ENCODE measurements around the gene KRT32.

The KRT32 gene

GRCh38 chr17:41420134-41420533 is 47.1 kb downstream of the KRT32 start:
- no peak overlapping the region for H3K27ac ChIP-seq (ENCODE audit: low read depth, low read length)
- no peaks in the 10 kb centered on the region for H3K36me3 ChIP-seq (ENCODE audit: insufficient read depth, low read length)
- H3K9me3 ChIP-seq (ENCODE audit: low read length): no peaks in the 10 kb centered on the region
- H3K4me1 ChIP-seq (ENCODE audit: insufficient read depth, low read length): peaks cover 7% of the 10 kb centered on the region
- no peak overlapping the region for H3K4me3 ChIP-seq (ENCODE audit: low read depth in 1 of 2, low read length in 2 of 2)
- no peaks in the 10 kb centered on the region for H3K27me3 ChIP-seq (ENCODE audit: control insufficient read depth in 1 of 2, insufficient read depth in 2 of 2, low read length in 2 of 2)
- H3K9ac ChIP-seq (ENCODE audit: low read length): no peak overlapping the region

DNA sequence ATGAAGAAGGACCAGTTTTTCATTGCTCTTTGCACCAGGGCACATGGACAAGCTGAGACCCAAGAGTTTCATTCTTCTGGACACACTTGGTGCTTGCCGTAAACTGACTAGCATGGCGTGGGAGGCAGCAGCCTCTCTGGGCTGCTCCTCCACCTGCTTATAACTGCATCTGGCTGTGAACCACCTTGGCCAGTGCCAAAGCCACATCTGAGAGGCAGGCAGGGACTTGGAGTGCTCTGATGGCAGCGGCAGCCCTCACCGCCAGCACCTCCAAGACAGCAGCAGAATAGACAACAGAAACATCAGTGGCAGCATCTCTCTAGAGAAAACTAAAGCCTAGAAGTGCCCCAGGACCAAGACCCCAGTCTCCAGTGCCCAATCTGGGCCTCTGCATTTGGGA is 47.5 kb downstream of the KRT32 start:
- Histone ChIP-seq H3K4me1 (ENCODE audit: insufficient read depth, low read length) (peaks cover 7% of the 10 kb centered on the region), H3K9me3 (ENCODE audit: low read length) (no peaks in the 10 kb centered on the region), H3K27ac (ENCODE audit: low read depth, low read length) (no peak overlapping the region), H3K27me3 (ENCODE audit: control insufficient read depth in 1 of 2, insufficient read depth in 2 of 2, low read length in 2 of 2) (no peaks in the 10 kb centered on the region), H3K36me3 (ENCODE audit: insufficient read depth, low read length) (no peaks in the 10 kb centered on the region), H3K4me3 (ENCODE audit: low read depth in 1 of 2, low read length in 2 of 2) (no peak overlapping the region), H3K9ac (ENCODE audit: low read length) (no peak overlapping the region)

DNA sequence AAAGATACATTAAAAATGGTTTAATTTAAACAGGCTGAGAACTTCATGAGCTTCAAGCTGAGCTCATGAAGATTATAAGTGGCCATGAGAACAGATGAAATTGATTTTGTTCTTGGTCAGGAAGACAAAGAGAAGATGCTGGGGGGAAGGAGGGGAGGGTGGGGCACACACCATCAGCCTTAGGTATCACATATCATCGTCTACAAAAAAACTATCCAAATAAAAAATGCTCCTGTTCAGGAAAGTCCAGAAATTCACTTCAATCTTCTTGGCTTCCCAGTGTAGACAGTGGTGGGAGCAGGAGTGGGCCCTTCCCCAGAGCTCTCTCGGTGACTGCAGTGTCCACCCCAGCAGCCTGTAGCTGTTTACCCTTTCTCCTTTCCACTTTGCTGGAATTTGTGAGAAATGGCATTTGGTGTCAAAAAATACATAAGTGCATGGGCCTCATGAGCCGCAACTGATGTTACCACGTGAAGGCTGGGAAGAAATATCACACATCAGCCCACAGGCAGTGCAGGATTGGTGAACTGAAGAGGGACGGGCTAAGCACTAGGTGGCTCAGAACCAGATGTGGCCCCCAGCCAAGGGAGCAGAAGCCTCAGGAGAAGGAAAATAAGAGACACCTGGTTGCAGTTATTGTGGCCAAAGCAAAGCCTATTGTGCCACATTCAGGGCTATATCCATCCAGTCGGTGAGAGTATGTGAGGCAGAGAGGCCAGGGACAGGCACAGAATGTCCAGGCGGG is 48.9 kb downstream of the KRT32 start:
- H3K27ac ChIP-seq (ENCODE audit: low read depth, low read length): no peak overlapping the region
- peaks cover 7% of the 10 kb centered on the region for H3K4me1 ChIP-seq (ENCODE audit: insufficient read depth, low read length)
- H3K27me3 ChIP-seq (ENCODE audit: control insufficient read depth in 1 of 2, insufficient read depth in 2 of 2, low read length in 2 of 2): no peaks in the 10 kb centered on the region
- no peaks in the 10 kb centered on the region for H3K36me3 ChIP-seq (ENCODE audit: insufficient read depth, low read length)
- H3K4me3 ChIP-seq (ENCODE audit: low read depth in 1 of 2, low read length in 2 of 2): no peak overlapping the region
- H3K9ac ChIP-seq (ENCODE audit: low read length): no peak overlapping the region
- H3K9me3 ChIP-seq (ENCODE audit: low read length): no peaks in the 10 kb centered on the region

GRCh38 chr17:41417576-41418015 is 49.6 kb downstream of the KRT32 start:
- Histone ChIP-seq H3K9me3 (ENCODE audit: low read length) (no peaks in the 10 kb centered on the region), H3K36me3 (ENCODE audit: insufficient read depth, low read length) (no peaks in the 10 kb centered on the region), H3K27me3 (ENCODE audit: control insufficient read depth in 1 of 2, insufficient read depth in 2 of 2, low read length in 2 of 2) (no peaks in the 10 kb centered on the region), H3K4me1 (ENCODE audit: insufficient read depth, low read length) (peaks cover 7% of the 10 kb centered on the region), H3K27ac (ENCODE audit: low read depth, low read length) (no peak overlapping the region), H3K4me3 (ENCODE audit: low read depth in 1 of 2, low read length in 2 of 2) (no peak overlapping the region), H3K9ac (ENCODE audit: low read length) (no peak overlapping the region)

DNA sequence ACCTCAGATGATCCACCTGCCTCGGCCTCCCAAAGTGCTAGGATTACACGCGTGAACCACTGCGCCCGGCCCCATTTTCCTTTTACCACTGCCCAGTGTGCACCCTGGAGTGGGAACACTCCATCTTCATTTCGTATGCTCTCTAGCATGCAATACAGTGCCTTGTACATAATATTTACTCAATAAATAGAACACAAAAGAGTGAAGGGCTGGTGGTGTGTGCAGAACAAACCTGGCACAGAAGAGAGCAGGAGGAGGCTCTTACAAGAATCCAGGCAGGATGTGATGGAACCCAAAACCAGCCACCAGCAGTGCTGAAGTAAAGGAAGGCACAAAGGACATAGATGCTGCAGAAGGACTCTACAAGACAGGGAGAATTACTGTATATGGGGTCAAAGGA is 50.1 kb downstream of the KRT32 start:
- no peak overlapping the region for H3K27ac ChIP-seq (ENCODE audit: low read depth, low read length)
- no peak overlapping the region for H3K4me3 ChIP-seq (ENCODE audit: low read depth in 1 of 2, low read length in 2 of 2)
- no peaks in the 10 kb centered on the region for H3K9me3 ChIP-seq (ENCODE audit: low read length)

GRCh38 chr17:41416479-41416878 is 50.7 kb downstream of the KRT32 start:
- no peaks in the 10 kb centered on the region for H3K9me3 ChIP-seq (ENCODE audit: low read length)
- no peaks in the 10 kb centered on the region for H3K27me3 ChIP-seq (ENCODE audit: control insufficient read depth in 1 of 2, insufficient read depth in 2 of 2, low read length in 2 of 2)
- H3K4me1 ChIP-seq (ENCODE audit: insufficient read depth, low read length): peaks cover 7% of the 10 kb centered on the region
- no peak overlapping the region for H3K9ac ChIP-seq (ENCODE audit: low read length)
- no peak overlapping the region for H3K27ac ChIP-seq (ENCODE audit: low read depth, low read length)
- H3K4me3 ChIP-seq (ENCODE audit: low read depth in 1 of 2, low read length in 2 of 2): no peak overlapping the region
- H3K36me3 ChIP-seq (ENCODE audit: insufficient read depth, low read length): no peaks in the 10 kb centered on the region

More for the DNA sequence above, 50.1 kb downstream of the KRT32 start:
- no peak overlapping the region for H3K9ac ChIP-seq (ENCODE audit: low read length)
- H3K36me3 ChIP-seq (ENCODE audit: insufficient read depth, low read length): no peaks in the 10 kb centered on the region
- H3K4me1 ChIP-seq (ENCODE audit: insufficient read depth, low read length): peaks cover 7% of the 10 kb centered on the region
- no peaks in the 10 kb centered on the region for H3K27me3 ChIP-seq (ENCODE audit: control insufficient read depth in 1 of 2, insufficient read depth in 2 of 2, low read length in 2 of 2)

DNA sequence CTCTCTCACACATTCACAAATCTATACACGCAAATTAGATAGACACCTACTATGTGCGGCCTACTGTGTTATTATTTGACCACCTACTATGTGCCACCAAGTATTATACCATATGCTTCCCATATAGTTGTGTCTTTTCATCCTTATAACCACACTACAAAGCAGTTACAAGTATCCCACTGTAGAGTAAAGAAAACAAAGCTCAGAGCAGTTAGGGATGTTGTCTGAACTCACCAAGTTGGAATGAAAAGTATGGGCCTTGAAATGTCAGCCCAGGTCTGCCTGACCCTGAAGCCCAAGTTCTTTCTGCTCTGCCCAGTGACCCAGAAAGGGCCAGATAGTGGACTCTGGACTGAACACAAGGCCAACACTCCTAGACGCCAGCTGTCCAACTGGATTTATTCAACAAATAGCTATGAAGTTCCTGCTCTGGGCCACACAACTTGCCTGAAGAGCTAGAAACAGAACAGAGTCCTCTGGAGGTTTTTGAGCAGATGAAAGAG is 51.3 kb downstream of the KRT32 start:
- Histone ChIP-seq H3K27me3 (ENCODE audit: control insufficient read depth in 1 of 2, insufficient read depth in 2 of 2, low read length in 2 of 2) (no peaks in the 10 kb centered on the region), H3K36me3 (ENCODE audit: insufficient read depth, low read length) (no peaks in the 10 kb centered on the region), H3K9ac (ENCODE audit: low read length) (no peak overlapping the region), H3K9me3 (ENCODE audit: low read length) (no peaks in the 10 kb centered on the region), H3K4me3 (ENCODE audit: low read depth in 1 of 2, low read length in 2 of 2) (no peak overlapping the region), H3K4me1 (ENCODE audit: insufficient read depth, low read length) (peaks cover 2% of the 10 kb centered on the region), H3K27ac (ENCODE audit: low read depth, low read length) (no peak overlapping the region)

DNA sequence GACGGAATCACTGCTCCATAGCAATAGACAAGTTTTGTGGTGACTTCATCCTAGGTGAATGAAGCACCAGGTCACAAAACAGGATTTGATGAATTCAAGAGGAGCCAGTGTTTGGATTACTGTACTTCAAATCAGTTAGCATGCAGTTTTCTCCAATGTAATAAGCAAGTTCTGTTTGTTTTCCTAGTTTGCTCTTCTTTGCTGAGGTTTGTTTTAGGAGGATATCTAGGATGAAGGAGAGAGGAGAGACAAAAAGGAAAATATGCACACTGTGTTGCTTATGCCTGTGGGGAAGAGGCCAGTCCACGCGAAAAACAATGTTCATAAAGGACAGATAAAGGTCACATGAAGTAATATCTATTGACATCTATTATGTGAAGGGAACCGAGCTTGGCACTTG is 51.8 kb downstream of the KRT32 start:
- H3K4me3 ChIP-seq (ENCODE audit: low read depth in 1 of 2, low read length in 2 of 2): no peak overlapping the region

DNA sequence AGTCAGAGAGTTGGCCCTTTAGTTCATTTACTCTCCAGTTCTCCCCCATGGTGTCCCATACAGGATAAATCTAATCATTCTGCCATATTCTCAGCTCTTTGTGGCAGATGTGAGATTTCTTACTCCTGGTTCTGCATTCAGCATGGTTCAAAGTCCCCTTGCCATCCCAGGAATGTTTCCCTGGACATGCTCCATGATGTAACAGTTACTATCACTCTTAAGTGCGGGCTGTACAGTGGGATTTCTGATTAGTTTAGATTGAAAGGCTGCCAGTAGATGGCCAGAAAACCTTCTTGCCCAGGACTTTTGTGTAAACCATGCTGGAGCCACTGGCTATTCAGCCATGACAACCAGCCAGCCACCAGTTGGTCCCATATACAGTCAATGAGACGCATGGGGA is 53.2 kb downstream of the KRT32 start:
- no peak overlapping the region for H3K27ac ChIP-seq (ENCODE audit: low read depth, low read length)
- H3K4me1 ChIP-seq (ENCODE audit: insufficient read depth, low read length): no peaks in the 10 kb centered on the region
- H3K9me3 ChIP-seq (ENCODE audit: low read length): no peaks in the 10 kb centered on the region
- H3K4me3 ChIP-seq (ENCODE audit: low read depth in 1 of 2, low read length in 2 of 2): no peak overlapping the region
- H3K36me3 ChIP-seq (ENCODE audit: insufficient read depth, low read length): no peaks in the 10 kb centered on the region
- no peak overlapping the region for H3K9ac ChIP-seq (ENCODE audit: low read length)
- H3K27me3 ChIP-seq (ENCODE audit: control insufficient read depth in 1 of 2, insufficient read depth in 2 of 2, low read length in 2 of 2): no peaks in the 10 kb centered on the region

More for the DNA sequence above, 51.8 kb downstream of the KRT32 start:
- Histone ChIP-seq H3K4me1 (ENCODE audit: insufficient read depth, low read length) (no peaks in the 10 kb centered on the region), H3K9me3 (ENCODE audit: low read length) (no peaks in the 10 kb centered on the region), H3K36me3 (ENCODE audit: insufficient read depth, low read length) (no peaks in the 10 kb centered on the region), H3K27ac (ENCODE audit: low read depth, low read length) (no peak overlapping the region), H3K27me3 (ENCODE audit: control insufficient read depth in 1 of 2, insufficient read depth in 2 of 2, low read length in 2 of 2) (no peaks in the 10 kb centered on the region), H3K9ac (ENCODE audit: low read length) (no peak overlapping the region)

- Histone ChIP-seq H3K27me3 (ENCODE audit: control insufficient read depth in 1 of 2, insufficient read depth in 2 of 2, low read length in 2 of 2) (no peaks in the 10 kb centered on the region), H3K27ac (ENCODE audit: low read depth, low read length) (no peak overlapping the region), H3K9ac (ENCODE audit: low read length) (no peak overlapping the region), H3K4me3 (ENCODE audit: low read depth in 1 of 2, low read length in 2 of 2) (no peak overlapping the region), H3K9me3 (ENCODE audit: low read length) (no peaks in the 10 kb centered on the region), H3K4me1 (ENCODE audit: insufficient read depth, low read length) (no peaks in the 10 kb centered on the region), H3K36me3 (ENCODE audit: insufficient read depth, low read length) (no peaks in the 10 kb centered on the region)
Observed at GRCh38 chr17:41413353-41413957, 53.7 kb downstream of the KRT32 start.

GRCh38 chr17:41411072-41411840 is 55.9 kb downstream of the KRT32 start:
- no peak overlapping the region for H3K27ac ChIP-seq (ENCODE audit: low read depth, low read length)
- H3K4me3 ChIP-seq (ENCODE audit: low read depth in 1 of 2, low read length in 2 of 2): no peak overlapping the region
- H3K9me3 ChIP-seq (ENCODE audit: low read length): no peaks in the 10 kb centered on the region
- no peaks in the 10 kb centered on the region for H3K4me1 ChIP-seq (ENCODE audit: insufficient read depth, low read length)
- no peak overlapping the region for H3K9ac ChIP-seq (ENCODE audit: low read length)
- no peaks in the 10 kb centered on the region for H3K27me3 ChIP-seq (ENCODE audit: control insufficient read depth in 1 of 2, insufficient read depth in 2 of 2, low read length in 2 of 2)
- H3K36me3 ChIP-seq (ENCODE audit: insufficient read depth, low read length): no peaks in the 10 kb centered on the region
